CD14-positive monocyte (primary cell): ENCODE data around the gene NSMF. TPM values are rescaled to one million over a fixed set of nuclear protein-coding genes. Genes with fewer than 3 reads are reported as not detected.

Experiments
- DNase-seq, 3 donors: peaks; one replicate each; pipeline ENCODE4 v3.0.0-alpha.2; 2011 to 2022
- H2AFZ ChIP-seq: 2 replicates; pipeline ENCODE4 v1.6.0; 2012; ENCODE audit warnings: mild to moderate bottlenecking, low read depth, low read length, inconsistent platforms; ENCODE audit not compliant: insufficient read depth, poor library complexity, severe bottlenecking
- H3K27ac ChIP-seq, 2 donors: 1 replicate in 1 of 2; 2 replicates in 1 of 2; pipeline ENCODE4 v1.5.1; 2012 to 2013; ENCODE audit warnings: low read length in 2 of 2, control low read depth in 1 of 2, inconsistent platforms in 1 of 2, low read depth in 1 of 2, mild to moderate bottlenecking in 1 of 2
- H3K27me3 ChIP-seq, 2 donors: one replicate each; pipeline versions ENCODE4 v1.6.0 to v1.6.1; 2011 to 2013; ENCODE audit warnings: low read length in 2 of 2; ENCODE audit not compliant: control insufficient read depth in 2 of 2, insufficient read depth in 2 of 2
- H3K36me3 ChIP-seq, 2 donors: replicated peaks in 1 of 2; 1 replicate in 1 of 2; 2 replicates in 1 of 2; pipeline versions ENCODE4 v1.5.1 to v1.6.1; 2012 to 2013; ENCODE audit warnings: low read length in 2 of 2, control low read depth in 1 of 2, inconsistent platforms in 1 of 2, mild to moderate bottlenecking in 1 of 2; ENCODE audit not compliant: insufficient read depth in 2 of 2, control insufficient read depth in 1 of 2
- H3K4me1 ChIP-seq, 2 donors: 1 replicate in 1 of 2; 2 replicates in 1 of 2; pipeline versions ENCODE4 v1.5.1 to v1.6.1; 2012 to 2013; ENCODE audit warnings: low read length in 2 of 2, control low read depth in 1 of 2, inconsistent platforms in 1 of 2, mild to moderate bottlenecking in 1 of 2, moderate library complexity in 1 of 2; ENCODE audit not compliant: insufficient read depth in 2 of 2, control insufficient read depth in 1 of 2
- H3K4me2 ChIP-seq: replicated peaks from 2 replicates; pipeline ENCODE3; 2012; ENCODE audit warnings: low read length, moderate library complexity, mild to moderate bottlenecking; ENCODE audit not compliant: poor library complexity, severe bottlenecking; ENCODE audit errors: extremely low read depth
- H3K4me3 ChIP-seq, 3 experiments: fragments of 200-600 bp in 1 of 3; sonication (generic) in 1 of 3; replicated peaks in 1 of 3; 1 replicate in 2 of 3; 2 replicates in 1 of 3; pipeline ENCODE4 v1.5.1; 2011 to 2013; ENCODE audit warnings: low read length in 3 of 3, mild to moderate bottlenecking in 3 of 3, control low read depth in 2 of 3, low read depth in 2 of 3, inconsistent platforms in 1 of 3, moderate library complexity in 1 of 3
- H3K79me2 ChIP-seq: 2 replicates; pipeline ENCODE4 v1.6.0; 2012; ENCODE audit warnings: mild to moderate bottlenecking, control low read depth, inconsistent platforms, low read length, moderate library complexity; ENCODE audit not compliant: insufficient read depth
- H3K9ac ChIP-seq: 2 replicates; pipeline ENCODE4 v1.6.0; 2017; ENCODE audit warnings: low read length, mild to moderate bottlenecking; ENCODE audit not compliant: insufficient read depth, poor library complexity, severe bottlenecking
- H3K9me3 ChIP-seq, 2 donors: replicated peaks in 1 of 2; 1 replicate in 1 of 2; 2 replicates in 1 of 2; pipeline versions ENCODE4 v1.5.1 to v1.6.1; 2012 to 2013; ENCODE audit warnings: low read length in 2 of 2, control low read depth in 1 of 2; ENCODE audit not compliant: control insufficient read depth in 1 of 2, insufficient read depth in 1 of 2
- H4K20me1 ChIP-seq: 2 replicates; pipeline ENCODE4 v1.6.0; 2012; ENCODE audit warnings: mild to moderate bottlenecking, low read length, control low read depth, moderate library complexity; ENCODE audit not compliant: insufficient read depth
- H3K27ac Mint-ChIP-seq, 7 donors: one replicate each; pipeline ENCODE4 v1.8.0; 2020; ENCODE audit warnings: mild to moderate bottlenecking in 7 of 7, mixed read lengths in 7 of 7, moderate library complexity in 6 of 7, inconsistent platforms in 2 of 7
- H3K27me3 Mint-ChIP-seq, 3 donors: one replicate each; pipeline ENCODE4 v1.8.0; 2021 to 2022; ENCODE audit warnings: low read depth in 3 of 3, mild to moderate bottlenecking in 3 of 3, mixed read lengths in 3 of 3, moderate library complexity in 3 of 3, inconsistent platforms in 1 of 3
- H3K36me3 Mint-ChIP-seq, 2 donors: one replicate each; pipeline ENCODE4 v1.8.0; 2020; ENCODE audit warnings: mixed read lengths in 2 of 2, inconsistent platforms in 1 of 2, mild to moderate bottlenecking in 1 of 2
- H3K4me1 Mint-ChIP-seq: one replicate; pipeline ENCODE4 v1.8.0; 2020; ENCODE audit warnings: mild to moderate bottlenecking, mixed read lengths
- H3K4me3 Mint-ChIP-seq, 2 donors: one replicate each; pipeline ENCODE4 v1.8.0; 2020; ENCODE audit warnings: mild to moderate bottlenecking in 2 of 2, mixed read lengths in 2 of 2, moderate library complexity in 1 of 2
- H3K9me3 Mint-ChIP-seq, 7 donors: one replicate each; pipeline ENCODE4 v1.8.0; 2020 to 2022; ENCODE audit warnings: mixed read lengths in 7 of 7, mild to moderate bottlenecking in 6 of 7, moderate library complexity in 6 of 7, inconsistent platforms in 2 of 7
- WGBS: methylation state at CpG from one replicate; pipeline ENCODE4 v1.1.5; 2013; ENCODE audit warnings: missing lambda C conversion rate; ENCODE audit not compliant: insufficient coverage; 5-methylcytosine and 5-hydroxymethylcytosine counted together
- intact Hi-C, 2 donors: fragments of 100-400 bp; cut with micrococcal nuclease; formaldehyde crosslinking; loops; one replicate each; pipeline versions ENCODE4 v1.15.0 to v1.15.1; 2023
- polyA plus RNA-seq, 3 donors: library from polyadenylated mRNA; depleted of rRNA in 1 of 3; unstranded in 2 of 3; stranded (reverse) in 1 of 3; fragments of 300-500 nt in 2 of 3; fragments of >200 nt in 1 of 3; fragmentation: Illumina TruSeq in 2 of 3; gene quantifications; 1 replicate in 2 of 3; 2 replicates in 1 of 3; pipeline ENCODE4 v1.2.3, GENCODE V29; 2012 to 2021
- TF ChIP-seq, protein P1 (sequence below): fragments of 200-600 bp; IDR thresholded peaks from one replicate; pipeline ENCODE4 v1.8.0; 2022; ENCODE audit warnings: antibody characterized with exemption, mild to moderate bottlenecking

Gene NSMF
- polyA plus RNA-seq, 3 donors, result 4.6 to 68.4 (median 5.3) TPM

DNA sequence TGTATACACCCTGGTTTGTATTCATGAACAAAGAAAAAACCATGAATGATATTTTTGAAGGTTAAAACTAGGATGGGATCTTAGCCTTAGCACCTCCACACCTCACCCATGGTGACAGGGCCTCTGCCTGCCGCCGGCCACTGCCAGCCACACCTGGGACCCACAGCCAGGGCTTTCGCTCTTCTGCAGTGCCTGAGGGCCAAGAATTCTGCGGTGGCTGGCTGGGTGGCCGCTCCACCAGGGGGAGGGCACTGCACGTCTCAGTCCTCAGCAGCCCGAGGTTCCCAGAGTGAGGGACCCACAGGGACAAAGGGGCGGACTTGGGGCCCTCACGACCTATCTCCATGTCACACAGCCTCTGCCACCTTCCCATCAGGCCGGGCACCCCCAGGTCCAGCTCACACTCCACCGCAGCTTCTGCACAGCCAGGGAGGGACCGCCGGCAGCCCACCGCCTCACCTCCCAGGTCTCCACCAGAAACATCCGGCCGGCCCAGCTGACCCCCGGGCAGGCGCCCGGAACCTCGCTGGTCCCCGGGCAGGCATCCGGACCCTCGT is 43.0 kb downstream of the NSMF start:
- H3K4me3 ChIP-seq, result no peak overlapping the region
- DNase-seq, result no peak
- Mint-ChIP-seq H3K9me3 (no peaks in the 10 kb centered on the region), H3K4me1 (peaks cover 21% of the 10 kb centered on the region), H3K36me3 (peaks cover 2 to 5% of the 10 kb centered on the region in 2 donors), H3K4me3 (no peak overlapping the region), H3K27ac (no peak overlapping the region), H3K27me3 (peaks cover 14 to 42% (median 16%) of the 10 kb centered on the region in 3 donors)
- no peak overlapping the region for H3K27ac ChIP-seq
- no peaks in the 10 kb centered on the region for H3K9me3 ChIP-seq
- H3K27me3 ChIP-seq, result peaks cover 2 to 13% of the 10 kb centered on the region in 2 donors
- WGBS, result 98% methylated on average over 19 of the region's 23 CpGs
- no peak overlapping the region for H3K4me2 ChIP-seq
- H4K20me1 ChIP-seq, result peaks cover 39% of the 10 kb centered on the region
- no peak overlapping the region for H3K9ac ChIP-seq
- TF ChIP-seq, protein P1, sequence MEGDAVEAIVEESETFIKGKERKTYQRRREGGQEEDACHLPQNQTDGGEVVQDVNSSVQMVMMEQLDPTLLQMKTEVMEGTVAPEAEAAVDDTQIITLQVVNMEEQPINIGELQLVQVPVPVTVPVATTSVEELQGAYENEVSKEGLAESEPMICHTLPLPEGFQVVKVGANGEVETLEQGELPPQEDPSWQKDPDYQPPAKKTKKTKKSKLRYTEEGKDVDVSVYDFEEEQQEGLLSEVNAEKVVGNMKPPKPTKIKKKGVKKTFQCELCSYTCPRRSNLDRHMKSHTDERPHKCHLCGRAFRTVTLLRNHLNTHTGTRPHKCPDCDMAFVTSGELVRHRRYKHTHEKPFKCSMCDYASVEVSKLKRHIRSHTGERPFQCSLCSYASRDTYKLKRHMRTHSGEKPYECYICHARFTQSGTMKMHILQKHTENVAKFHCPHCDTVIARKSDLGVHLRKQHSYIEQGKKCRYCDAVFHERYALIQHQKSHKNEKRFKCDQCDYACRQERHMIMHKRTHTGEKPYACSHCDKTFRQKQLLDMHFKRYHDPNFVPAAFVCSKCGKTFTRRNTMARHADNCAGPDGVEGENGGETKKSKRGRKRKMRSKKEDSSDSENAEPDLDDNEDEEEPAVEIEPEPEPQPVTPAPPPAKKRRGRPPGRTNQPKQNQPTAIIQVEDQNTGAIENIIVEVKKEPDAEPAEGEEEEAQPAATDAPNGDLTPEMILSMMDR, result no peak
- intact Hi-C loops, result no loop called here
- H3K4me1 ChIP-seq, result peaks cover 17 to 31% of the 10 kb centered on the region in 2 donors
- H2AFZ ChIP-seq, result no peak overlapping the region
- peaks cover 9% of the 10 kb centered on the region for H3K79me2 ChIP-seq
- no peaks in the 10 kb centered on the region for H3K36me3 ChIP-seq

DNA sequence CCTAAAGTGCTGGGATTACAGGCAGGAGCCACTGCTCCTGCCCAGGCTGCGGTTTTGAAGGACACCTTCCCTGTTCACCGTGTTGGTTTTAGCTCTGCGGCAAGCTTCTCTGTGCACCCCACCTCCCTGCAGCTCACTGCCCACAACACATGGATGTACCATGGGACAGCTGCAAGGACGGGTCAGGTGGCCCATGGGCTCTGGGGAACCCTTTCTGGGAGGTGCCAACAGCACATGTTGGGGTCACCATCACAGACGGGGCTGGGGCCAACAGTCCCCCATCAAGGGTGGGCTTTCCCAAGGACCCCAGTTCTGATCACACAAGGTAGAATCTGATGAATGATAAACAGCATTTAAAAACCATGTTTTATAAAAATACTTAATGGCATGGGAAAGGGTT is 43.7 kb downstream of the NSMF start:
- Mint-ChIP-seq H3K36me3 (peaks cover 2 to 5% of the 10 kb centered on the region in 2 donors), H3K27me3 (peaks cover 16 to 48% (median 19%) of the 10 kb centered on the region in 3 donors), H3K4me3 (no peak overlapping the region), H3K4me1 (peaks cover 21% of the 10 kb centered on the region), H3K27ac (peak overlapping the region in 1 of 7 donors; percentile 25), H3K9me3 (peaks cover 0 to under 1% (median 0%) of the 10 kb centered on the region in 7 donors)
- peaks cover 18 to 36% of the 10 kb centered on the region in 2 donors for H3K4me1 ChIP-seq
- 96% methylated on average over 4 of the region's 5 CpGs for WGBS
- H4K20me1 ChIP-seq, result peaks cover 45% of the 10 kb centered on the region
- H3K27ac ChIP-seq, result no peak overlapping the region
- no peak overlapping the region for H3K4me3 ChIP-seq
- TF ChIP-seq, protein P1, result no peak
- peaks cover 7% of the 10 kb centered on the region for H3K79me2 ChIP-seq
- no peak overlapping the region for H3K9ac ChIP-seq
- intact Hi-C loops, result no loop called here
- peaks cover 2 to 19% of the 10 kb centered on the region in 2 donors for H3K27me3 ChIP-seq
- DNase-seq, result no peak
- no peaks in the 10 kb centered on the region for H3K36me3 ChIP-seq
- no peak overlapping the region for H2AFZ ChIP-seq
- no peak overlapping the region for H3K4me2 ChIP-seq
- no peaks in the 10 kb centered on the region for H3K9me3 ChIP-seq
